SK-N-MC (cell line): ENCODE data around the gene CTTNBP2NL.

Source experiments
- DNase-seq: peaks from one replicate; pipeline ENCODE4 v3.0.0-alpha.2; 2011; ENCODE audit warnings: low read depth, low spot score
- H3K27ac ChIP-seq: fragments of 200-600 bp; sonication (generic); 2 replicates; pipeline ENCODE4 v1.5.1; 2016; ENCODE audit warnings: mixed run types
- H3K36me3 ChIP-seq: fragments of 200-600 bp; sonication (generic); 2 replicates; pipeline ENCODE4 v1.6.1; 2017; ENCODE audit warnings: antibody characterized with exemption, low read length, mixed read lengths; ENCODE audit not compliant: insufficient read depth
- H3K4me3 ChIP-seq: fragments of 200-600 bp; sonication (generic); 2 replicates; pipeline ENCODE4 v1.5.1; 2016
- H3K9ac ChIP-seq: fragments of 200-600 bp; sonication (generic); 2 replicates; pipeline ENCODE4 v1.8.0; 2017; ENCODE audit warnings: mixed run types, mixed read lengths; ENCODE audit not compliant: insufficient read length
- H3K9me3 ChIP-seq: fragments of 200-600 bp; sonication (generic); 2 replicates; pipeline ENCODE4 v1.6.1; 2017; ENCODE audit warnings: low read depth, mild to moderate bottlenecking, antibody characterized with exemption, low read length, moderate library complexity, mixed read lengths
- EZH2 ChIP-seq: fragments of 200-600 bp; sonication (generic); IDR thresholded peaks from one replicate; pipeline ENCODE4 v1.6.1; 2017; ENCODE audit warnings: antibody characterized with exemption
- FOXP2 ChIP-seq: optimal IDR thresholded peaks from 2 replicates; pipeline ENCODE3; 2011; ENCODE audit warnings: mild to moderate bottlenecking, moderate library complexity; ENCODE audit not compliant: insufficient read depth; ENCODE audit errors: extremely low read length, control extremely low read depth
- POLR2AphosphoS5 ChIP-seq: IDR thresholded peaks from 2 replicates; pipeline ENCODE4 v1.6.1; 2012; ENCODE audit warnings: mild to moderate bottlenecking, low read depth, low read length, borderline replicate concordance

CTTNBP2NL gene

DNA sequence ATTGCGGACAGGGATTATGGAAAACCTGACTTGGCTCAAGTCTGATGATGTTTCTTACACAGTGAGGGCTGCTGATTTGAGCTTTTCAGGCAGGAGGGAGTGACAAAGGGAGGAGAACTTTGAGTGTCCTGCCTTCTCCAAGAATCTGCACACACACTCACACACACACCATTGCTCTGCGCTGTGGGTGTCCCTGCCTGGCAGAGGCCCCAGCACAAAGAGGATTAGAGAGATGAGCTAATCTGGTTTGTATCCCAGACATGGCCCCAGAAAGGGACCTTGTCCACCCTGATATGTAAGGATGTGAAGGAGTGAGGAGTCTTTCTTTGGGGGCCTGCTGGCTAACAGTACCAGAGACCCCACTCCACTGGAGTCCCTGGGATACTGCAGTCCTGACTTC lies 106.8 kb downstream of the CTTNBP2NL start:
- H3K9me3 ChIP-seq, result no peaks in the 10 kb centered on the region
- H3K36me3 ChIP-seq, result no peaks in the 10 kb centered on the region
- H3K9ac ChIP-seq, result no peak overlapping the region
- no peak for DNase-seq
- TF ChIP-seq FOXP2 (no peak), EZH2 (no peak), POLR2AphosphoS5 (no peak)
- no peak overlapping the region for H3K27ac ChIP-seq
- H3K4me3 ChIP-seq, result no peak overlapping the region

DNA sequence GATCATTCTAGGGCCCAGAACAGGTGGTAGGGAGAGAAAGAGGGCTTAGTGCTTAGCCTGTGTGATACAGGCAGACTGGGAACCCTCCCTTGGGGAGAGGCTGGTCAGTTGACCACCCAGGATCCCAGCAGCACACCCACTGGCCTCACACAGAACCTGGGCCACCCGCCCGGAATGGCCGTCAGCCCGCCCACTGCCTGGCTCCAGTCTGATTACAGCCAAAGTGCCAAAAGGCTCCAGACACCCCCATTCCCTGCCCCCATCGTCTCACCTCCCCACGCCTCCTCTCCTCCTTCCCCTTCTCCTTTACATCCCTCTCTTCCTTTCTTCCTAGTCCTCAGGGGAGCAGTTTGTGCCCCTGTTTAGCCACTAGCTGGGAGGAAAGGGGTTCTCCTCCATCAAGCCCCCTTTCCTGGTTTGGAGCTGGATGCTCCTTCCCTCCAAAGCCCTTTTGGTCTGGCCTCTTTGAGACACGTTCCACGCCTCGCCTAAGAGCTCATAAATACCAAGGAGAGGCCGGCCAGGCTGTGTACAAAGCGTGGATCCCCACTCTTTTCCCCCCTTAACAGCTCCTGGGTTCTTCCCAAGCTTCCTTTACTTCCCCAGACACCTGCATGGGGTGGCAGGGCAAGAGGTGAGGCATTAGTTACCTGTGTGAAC lies 108.1 kb downstream of the CTTNBP2NL start:
- TF ChIP-seq FOXP2 (no peak), EZH2 (no peak), POLR2AphosphoS5 (no peak)

DNA sequence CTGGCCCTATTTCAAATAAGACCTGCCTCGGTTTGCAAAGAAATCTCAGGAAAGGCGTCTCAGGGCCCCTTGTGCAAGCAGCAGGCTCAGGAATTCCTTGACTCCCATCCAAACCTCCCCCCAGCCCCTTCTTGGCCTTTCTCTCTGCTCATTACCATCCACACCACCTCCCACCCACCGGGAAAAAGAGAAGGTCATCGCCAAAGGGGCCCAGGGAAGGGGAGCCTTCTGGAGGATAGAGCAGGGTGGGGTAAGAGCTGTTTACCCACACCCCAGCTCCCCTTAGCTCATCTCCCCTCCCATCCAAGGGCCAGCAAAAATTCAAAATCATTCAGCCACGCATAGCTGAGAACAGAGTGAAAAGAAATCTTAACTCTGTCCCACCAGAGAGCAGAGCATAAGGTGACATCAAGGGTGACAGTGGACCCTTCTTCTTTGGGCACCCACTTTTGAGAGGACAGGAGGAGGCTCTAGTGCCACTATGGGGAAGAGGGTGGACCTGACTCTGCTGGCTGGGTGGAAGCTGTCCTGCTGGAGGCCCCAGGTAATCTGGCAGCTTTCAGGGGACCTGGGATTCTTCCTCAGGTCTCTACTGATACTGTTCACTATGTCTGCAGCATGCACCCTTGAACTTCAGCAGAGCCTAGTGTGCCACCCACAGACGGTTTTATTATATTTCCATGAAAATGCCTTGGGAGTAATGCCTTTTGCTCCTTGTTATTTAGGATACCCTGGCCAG lies 108.8 kb downstream of the CTTNBP2NL start:
- no peak for TF ChIP-seq FOXP2
- no peak for TF ChIP-seq POLR2AphosphoS5
- no peak for TF ChIP-seq EZH2
- DNase-seq, result no peak
- no peak overlapping the region for H3K27ac ChIP-seq
- no peaks in the 10 kb centered on the region for H3K9me3 ChIP-seq
- H3K36me3 ChIP-seq, result no peaks in the 10 kb centered on the region
- no peak overlapping the region for H3K9ac ChIP-seq
- H3K4me3 ChIP-seq, result no peak overlapping the region

More for the DNA sequence above, 108.1 kb downstream of the CTTNBP2NL start:
- H3K27ac ChIP-seq, result no peak overlapping the region
- H3K9ac ChIP-seq, result no peak overlapping the region
- no peaks in the 10 kb centered on the region for H3K9me3 ChIP-seq
- H3K4me3 ChIP-seq, result no peak overlapping the region
- DNase-seq, result no peak
- no peaks in the 10 kb centered on the region for H3K36me3 ChIP-seq

DNA sequence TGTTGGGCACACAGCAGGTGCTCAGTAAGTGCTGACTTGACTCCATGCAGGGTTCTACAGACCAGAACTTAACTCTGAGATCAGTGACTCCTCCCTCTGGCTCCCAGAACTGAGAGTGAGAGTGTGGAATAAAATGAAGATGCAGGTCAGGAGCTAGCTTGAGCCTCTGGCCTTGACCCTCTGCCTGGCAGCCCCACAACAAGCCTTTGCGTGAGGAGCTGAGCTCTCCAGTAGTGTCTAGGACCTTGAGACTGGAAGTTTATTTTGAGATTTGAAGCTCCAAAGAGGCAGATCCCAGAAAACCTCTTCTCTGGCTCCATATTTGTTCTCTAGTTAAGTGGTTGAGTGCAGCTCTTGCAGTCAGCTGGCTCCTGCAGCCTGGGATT lies 109.4 kb downstream of the CTTNBP2NL start:
- no peak for TF ChIP-seq FOXP2
- TF ChIP-seq EZH2, result no peak
- no peak for TF ChIP-seq POLR2AphosphoS5
- no peak for DNase-seq
- no peak overlapping the region for H3K4me3 ChIP-seq
- no peaks in the 10 kb centered on the region for H3K9me3 ChIP-seq
- H3K36me3 ChIP-seq, result no peaks in the 10 kb centered on the region
- H3K9ac ChIP-seq, result no peak overlapping the region
- no peak overlapping the region for H3K27ac ChIP-seq

DNA sequence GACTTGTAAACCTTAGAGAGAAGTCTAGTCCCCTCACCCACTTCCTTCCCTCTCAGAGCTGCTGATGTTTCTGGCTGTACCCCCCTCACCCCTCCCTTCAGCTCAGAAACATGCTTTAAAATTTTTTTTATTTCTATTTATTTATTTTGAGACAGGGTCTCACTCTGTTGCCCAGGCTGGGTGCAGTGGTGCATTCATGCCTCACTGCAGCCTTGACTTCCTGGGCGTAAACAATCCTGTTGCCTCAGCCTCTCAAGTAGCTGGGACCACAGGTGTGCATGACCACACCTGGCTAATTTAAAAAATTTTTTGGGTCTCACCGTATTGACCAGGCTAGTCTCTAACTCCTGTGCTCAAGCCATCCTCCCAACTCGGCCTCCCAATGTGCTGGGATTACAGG lies 109.9 kb downstream of the CTTNBP2NL start:
- Histone ChIP-seq H3K9ac (no peak overlapping the region), H3K9me3 (no peaks in the 10 kb centered on the region), H3K36me3 (no peaks in the 10 kb centered on the region), H3K27ac (no peak overlapping the region), H3K4me3 (no peak overlapping the region)
- TF ChIP-seq FOXP2 (no peak), POLR2AphosphoS5 (no peak), EZH2 (no peak)
- no peak for DNase-seq

DNA sequence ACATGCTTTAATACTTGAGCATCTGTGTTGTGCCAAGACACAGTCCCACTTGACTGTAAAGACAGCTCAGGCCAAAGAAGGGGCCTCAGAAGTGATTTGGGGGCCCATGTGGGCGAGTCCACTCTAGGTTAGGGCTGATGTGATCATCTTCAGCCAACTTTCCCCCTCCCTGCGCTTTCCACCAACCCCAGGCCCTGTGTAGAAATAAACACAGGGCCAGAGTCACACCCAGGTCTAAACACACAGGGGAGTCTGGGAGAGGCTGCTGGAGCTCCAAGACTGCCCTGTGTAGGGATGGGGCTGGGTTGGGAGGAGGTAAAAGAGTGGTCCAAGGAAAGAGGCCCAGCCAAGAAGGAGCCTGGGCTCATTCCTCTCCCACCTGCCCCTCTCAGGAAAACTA lies 110.3 kb downstream of the CTTNBP2NL start:
- Histone ChIP-seq H3K4me3 (no peak overlapping the region), H3K27ac (no peak overlapping the region), H3K9ac (no peak overlapping the region), H3K36me3 (no peaks in the 10 kb centered on the region), H3K9me3 (no peaks in the 10 kb centered on the region)
- TF ChIP-seq FOXP2 (no peak), EZH2 (no peak), POLR2AphosphoS5 (no peak)
- no peak for DNase-seq

DNA sequence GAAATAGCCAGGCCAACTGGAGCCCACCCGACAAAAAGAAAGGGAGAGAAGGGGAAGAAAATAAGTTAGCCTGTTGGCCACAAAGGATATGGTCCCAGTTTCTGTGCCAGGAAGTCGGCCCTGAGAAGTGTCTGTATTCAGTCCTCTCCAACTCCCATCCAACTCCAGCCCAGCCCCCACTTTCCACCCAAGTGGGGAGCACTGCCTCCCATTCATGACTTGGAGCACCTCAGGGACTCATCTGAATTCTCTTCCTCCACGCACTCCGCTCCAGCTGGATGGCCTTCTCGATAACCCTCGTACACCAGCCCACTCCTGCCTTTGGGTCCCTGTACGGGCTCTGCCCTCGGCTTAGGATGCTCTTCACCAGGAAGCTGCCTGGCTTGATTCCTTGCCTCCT lies 110.7 kb downstream of the CTTNBP2NL start:
- H3K4me3 ChIP-seq, result no peak overlapping the region
- TF ChIP-seq POLR2AphosphoS5, result no peak
- TF ChIP-seq FOXP2, result no peak
- no peak for TF ChIP-seq EZH2
- H3K9me3 ChIP-seq, result no peaks in the 10 kb centered on the region
- no peak overlapping the region for H3K9ac ChIP-seq
- DNase-seq, result no peak
- no peaks in the 10 kb centered on the region for H3K36me3 ChIP-seq
- no peak overlapping the region for H3K27ac ChIP-seq

DNA sequence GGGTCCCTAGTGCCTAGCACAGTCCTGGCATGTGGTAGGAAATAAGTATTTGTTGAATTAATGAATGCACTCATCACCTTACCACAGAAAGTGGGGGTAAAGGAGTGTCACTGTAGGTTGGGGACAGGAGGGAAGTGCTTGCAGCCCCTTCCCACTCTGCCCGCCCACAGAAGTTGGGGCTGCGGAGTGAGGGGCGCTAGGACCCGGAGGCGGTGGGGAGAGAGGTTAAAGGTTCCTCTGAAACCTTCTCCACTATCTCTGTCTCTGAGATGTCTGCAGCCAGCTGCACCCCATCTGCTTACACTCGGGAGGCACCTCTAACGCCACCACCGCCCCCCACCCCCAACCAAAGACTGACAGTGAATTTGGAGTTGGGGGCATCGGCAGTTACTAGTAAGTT lies 111.3 kb downstream of the CTTNBP2NL start:
- peak overlapping the region; percentile 87; the same call in 1 of the 2 replicates for H3K4me3 ChIP-seq
- H3K9ac ChIP-seq, result no peak overlapping the region
- no peak for DNase-seq
- H3K9me3 ChIP-seq, result no peaks in the 10 kb centered on the region
- no peak overlapping the region for H3K27ac ChIP-seq
- TF ChIP-seq FOXP2, result no peak
- TF ChIP-seq POLR2AphosphoS5, result no peak
- no peak for TF ChIP-seq EZH2
- no peaks in the 10 kb centered on the region for H3K36me3 ChIP-seq
